ENCODE measurements around the gene DNM3.

- TF ChIP-seq, protein P1, sequence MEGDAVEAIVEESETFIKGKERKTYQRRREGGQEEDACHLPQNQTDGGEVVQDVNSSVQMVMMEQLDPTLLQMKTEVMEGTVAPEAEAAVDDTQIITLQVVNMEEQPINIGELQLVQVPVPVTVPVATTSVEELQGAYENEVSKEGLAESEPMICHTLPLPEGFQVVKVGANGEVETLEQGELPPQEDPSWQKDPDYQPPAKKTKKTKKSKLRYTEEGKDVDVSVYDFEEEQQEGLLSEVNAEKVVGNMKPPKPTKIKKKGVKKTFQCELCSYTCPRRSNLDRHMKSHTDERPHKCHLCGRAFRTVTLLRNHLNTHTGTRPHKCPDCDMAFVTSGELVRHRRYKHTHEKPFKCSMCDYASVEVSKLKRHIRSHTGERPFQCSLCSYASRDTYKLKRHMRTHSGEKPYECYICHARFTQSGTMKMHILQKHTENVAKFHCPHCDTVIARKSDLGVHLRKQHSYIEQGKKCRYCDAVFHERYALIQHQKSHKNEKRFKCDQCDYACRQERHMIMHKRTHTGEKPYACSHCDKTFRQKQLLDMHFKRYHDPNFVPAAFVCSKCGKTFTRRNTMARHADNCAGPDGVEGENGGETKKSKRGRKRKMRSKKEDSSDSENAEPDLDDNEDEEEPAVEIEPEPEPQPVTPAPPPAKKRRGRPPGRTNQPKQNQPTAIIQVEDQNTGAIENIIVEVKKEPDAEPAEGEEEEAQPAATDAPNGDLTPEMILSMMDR (IDR thresholded peaks at IDR 0.05), result no peak
- no peak for TF ChIP-seq EZH2 (IDR thresholded peaks at IDR 0.05; ENCODE audit: borderline replicate concordance, insufficient read depth, low read depth, low read length, poor library complexity, severe bottlenecking)
Measured at GRCh38 chr1:172453607-172454006, 612.3 kb downstream of the DNM3 start.
